OCI-LY3 (cell line): ENCODE measurements around the gene FURIN.

Source experiments
- CTCF ChIP-seq: fragments of 200-600, 300-600 bp; sonication (generic); IDR thresholded peaks from 2 replicates; pipeline ENCODE4 v1.5.1; 2014; ENCODE audit warnings: antibody characterized with exemption, low read length, low read depth
- EZH2phosphoT487 ChIP-seq: fragments of 200-600 bp; shearing (Covaris generic); IDR thresholded peaks from 2 replicates; pipeline ENCODE4 v1.6.1; 2018; ENCODE audit warnings: antibody characterized with exemption, mixed run types, low read depth

- TF ChIP-seq CTCF: no peak
- no peak for TF ChIP-seq EZH2phosphoT487
Measured at GRCh38 chr15:90901175-90902039, 33.0 kb downstream of the FURIN start.
